Ramos (cell line): Measurements from ENCODE around the gene UNC93A.
"Not testable (repeated sequence)": the region's sequence is repeated elsewhere in the genome, so short reads cannot be mapped to it uniquely, and the experiment has no call there.

Source experiments
- in situ Hi-C: fragments of 300-500 bp; cut with MboI; formaldehyde crosslinking; loops from one replicate; pipeline ENCODE4 v1.14.3; 2022; ENCODE audit warnings: low sequenced_read_pairs; ENCODE audit not compliant: unreplicated experiment

UNC93A gene

DNA sequence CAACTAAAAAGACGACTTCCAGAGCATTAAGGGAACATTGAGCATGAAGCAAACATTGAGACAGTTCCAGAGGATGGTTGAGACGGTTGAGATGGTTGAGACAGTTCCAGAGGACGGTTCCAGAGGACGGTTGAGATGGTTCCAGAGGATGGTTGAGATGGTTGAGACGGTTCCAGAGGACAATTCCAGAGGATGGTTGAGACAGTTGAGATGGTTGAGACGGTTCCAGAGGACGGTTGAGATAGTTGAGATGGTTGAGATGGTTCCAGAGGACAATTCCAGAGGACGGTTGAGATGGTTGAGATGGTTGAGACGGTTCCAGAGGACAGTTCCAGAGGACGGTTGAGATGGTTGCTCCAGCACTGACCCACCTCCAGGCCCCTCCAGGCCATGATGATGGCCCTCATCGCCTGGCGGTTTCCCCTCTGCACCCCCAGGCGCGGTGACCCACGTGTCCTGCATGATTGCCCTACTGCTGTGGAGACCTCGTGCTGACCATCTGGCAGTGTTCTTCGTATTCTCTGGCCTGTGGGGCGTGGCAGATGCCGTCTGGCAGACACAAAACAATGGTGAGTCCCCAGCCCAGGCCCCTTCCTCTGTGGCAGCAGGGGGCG is 16.3 kb downstream of the UNC93A start:
- in situ Hi-C loops = no loop called here

DNA sequence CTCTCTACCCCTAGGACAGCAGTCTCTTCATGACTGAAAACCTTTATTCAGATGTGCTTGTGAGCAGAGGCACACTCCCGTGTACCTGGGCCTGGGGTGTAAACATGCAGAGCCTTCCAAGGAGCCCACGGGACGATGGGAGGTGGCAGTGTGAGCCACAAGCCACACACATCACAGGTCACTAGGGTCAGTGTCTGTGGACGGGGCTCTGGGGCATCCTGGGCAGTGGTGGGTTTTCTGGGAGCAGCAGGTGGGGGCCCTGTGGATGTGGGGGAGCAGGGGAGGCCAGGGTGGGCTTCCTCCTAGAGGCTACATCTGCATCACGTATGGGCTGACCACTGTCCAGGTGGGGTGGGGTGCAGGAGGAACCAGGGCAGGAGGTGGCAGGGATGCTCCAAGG is 17.1 kb downstream of the UNC93A start:
- in situ Hi-C loops = no loop called here

DNA sequence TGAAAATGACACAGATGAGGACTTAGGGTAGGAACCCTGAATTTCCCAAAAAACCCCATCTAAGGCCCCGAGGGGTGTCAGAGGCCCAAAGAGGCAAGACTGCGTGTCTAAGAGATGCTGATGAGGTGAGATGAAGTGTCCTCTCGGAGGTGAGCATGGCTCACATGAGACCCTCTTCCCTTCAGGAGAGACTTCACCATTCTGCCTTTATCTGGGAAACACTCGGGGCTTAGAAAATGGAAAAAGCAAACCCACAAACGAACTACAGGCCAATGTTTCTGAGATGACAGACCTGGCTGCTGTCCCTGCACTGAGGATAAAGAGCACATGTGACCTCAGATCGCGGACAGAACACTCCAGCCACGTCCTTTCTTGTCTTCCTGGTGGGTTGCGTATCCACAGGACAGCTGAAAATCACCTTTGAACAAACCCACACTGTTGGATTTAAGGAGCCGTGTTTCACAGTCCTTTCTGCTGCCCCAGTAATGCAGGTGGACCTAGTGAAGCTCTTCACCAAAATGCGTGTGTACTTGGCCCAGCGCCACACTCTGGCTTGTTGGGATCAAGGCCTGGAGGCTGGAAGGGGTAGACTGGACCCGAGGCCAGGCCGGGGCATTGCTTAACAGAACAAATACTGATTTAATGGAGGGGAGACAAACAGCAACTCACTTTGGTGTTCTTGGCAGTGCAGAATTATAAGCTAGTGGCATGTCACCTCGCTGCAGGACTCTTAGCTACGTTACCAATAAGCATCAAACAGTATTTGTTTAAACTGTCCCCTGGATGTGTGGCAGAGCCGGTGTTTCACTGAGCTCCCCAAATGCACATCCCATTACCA is 18.5 kb downstream of the UNC93A start:
- in situ Hi-C loops = not testable (repeated sequence)

DNA sequence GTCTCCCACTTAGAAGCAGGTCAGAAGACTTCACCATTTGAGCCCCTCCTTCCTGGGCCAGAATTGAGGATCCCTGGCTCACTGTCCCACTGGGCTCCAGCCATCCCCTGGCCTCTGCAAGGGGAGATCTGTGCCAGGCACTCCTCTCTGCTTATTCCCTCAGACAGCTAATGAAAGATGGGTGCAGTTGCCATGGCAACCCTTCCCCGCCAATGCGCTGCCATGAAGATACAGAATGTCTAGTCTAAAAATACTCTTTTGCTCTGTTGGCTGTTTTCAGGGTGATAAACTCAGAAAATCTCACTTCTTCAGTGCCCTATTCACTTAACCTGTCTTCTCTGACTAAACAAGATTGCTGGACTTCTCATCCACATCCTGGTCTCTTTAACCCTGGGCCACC is 20.2 kb downstream of the UNC93A start:
- in situ Hi-C loops = no loop called here

DNA sequence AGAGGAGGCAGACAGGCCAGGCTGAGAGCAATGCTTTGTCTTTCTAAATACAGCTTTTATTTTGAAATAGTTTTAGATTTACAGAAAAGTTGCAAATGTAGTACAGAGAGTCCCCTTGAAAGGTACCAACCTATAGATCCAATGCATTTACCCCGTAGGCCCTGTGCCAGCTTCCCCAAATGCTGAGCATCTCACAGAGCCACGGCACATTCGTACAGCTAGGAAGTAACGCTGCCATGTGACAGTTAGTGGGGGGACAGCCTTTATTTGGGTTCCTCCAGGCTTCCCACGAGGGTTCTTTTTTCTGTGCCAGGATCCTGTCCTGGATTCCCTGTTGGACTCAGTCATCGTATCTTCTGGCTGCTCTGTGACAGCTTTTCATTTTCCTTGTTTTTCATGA is 20.6 kb downstream of the UNC93A start:
- in situ Hi-C loops = not testable (repeated sequence)

DNA sequence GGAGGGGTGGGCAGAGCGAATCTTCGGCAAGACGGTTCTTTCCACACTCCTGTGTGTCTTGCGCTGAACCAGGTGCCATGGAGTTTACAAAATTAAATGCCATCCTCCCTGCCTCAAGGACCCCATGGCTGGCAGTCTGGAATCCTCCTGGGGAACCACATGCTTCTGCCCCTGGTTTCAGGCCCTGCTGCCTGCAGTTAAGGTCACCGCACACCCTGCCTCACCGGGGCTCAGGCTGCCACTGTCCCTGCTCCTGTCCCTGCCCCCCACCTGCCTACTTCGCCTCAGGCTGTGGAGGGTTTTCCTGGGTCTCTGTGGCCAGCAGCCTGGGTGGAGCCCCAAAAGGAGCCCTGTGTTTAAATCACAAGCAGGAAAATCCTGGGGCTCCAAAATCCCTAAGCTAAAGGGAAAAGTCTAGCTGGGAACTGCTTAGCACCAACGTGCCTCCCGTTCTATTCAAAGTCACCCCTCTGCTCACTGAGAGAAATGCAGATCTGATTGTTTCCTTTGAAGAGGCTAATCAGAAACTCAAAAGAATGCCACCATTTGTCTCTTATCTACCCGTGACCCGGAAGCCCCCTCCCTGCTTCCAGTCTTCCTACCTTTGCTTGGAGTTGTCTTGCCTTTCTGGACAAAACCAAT is 23.2 kb downstream of the UNC93A start:
- in situ Hi-C loops = no loop called here

DNA sequence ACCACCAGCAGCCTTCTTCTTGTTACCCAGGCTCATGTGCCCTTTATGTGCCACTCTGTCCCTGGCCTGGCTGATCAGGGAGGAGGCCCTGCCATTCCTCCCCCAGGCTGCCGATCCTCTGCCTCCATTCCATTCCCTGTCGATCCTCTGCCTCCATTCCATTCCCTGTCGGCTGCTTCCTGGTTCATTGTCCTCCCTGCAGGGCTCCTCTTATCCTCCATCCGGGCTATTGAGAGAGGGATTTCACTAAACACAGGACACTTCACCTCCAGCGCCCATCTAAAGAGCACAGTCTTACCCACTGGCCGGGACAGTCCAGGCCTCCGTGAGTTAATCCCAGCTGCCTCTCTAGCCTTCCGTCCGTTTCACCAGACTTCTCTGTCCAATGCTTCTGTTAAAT is 26.1 kb downstream of the UNC93A start:
- in situ Hi-C loops = no loop called here

DNA sequence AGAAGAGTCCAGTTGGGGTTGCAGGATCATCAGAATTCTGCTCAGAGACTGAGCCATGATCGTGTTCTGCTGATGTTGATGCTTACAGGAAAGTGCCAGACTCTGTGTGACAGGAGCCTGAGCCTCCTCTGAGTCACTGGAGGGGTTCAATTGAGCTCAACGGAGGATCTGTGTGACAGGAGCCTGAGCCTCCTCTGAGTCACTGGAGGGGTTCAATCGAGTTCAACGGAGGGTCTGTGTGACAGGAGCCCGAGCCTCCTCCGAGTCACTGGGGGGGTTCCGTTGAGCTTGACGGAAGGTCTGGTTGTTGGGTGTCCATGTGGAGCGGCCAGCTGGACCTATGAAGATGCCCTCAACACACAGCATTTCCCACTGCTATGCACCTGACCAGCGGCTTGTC is 27.2 kb downstream of the UNC93A start:
- in situ Hi-C loops = not testable (repeated sequence)

DNA sequence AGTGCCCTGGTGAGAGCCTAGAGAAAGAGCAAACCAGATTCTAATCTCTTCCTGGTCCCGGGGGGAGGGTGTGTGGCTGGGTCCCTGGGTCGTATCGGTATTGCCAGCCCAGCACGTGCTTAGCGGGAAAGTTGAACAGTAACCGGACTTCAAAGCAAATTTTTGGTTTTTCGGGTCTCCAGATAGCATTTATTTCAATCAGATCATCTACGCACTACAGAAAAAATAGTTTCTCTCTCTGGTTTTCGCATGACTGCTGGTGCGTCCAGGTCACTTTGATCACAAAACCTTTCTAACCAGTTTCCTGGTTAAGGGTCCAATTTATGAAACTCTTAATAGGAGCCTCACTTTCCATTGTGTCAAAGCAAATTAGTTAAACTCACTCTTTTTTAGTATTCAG is 27.7 kb downstream of the UNC93A start:
- in situ Hi-C loops = not testable (repeated sequence)

DNA sequence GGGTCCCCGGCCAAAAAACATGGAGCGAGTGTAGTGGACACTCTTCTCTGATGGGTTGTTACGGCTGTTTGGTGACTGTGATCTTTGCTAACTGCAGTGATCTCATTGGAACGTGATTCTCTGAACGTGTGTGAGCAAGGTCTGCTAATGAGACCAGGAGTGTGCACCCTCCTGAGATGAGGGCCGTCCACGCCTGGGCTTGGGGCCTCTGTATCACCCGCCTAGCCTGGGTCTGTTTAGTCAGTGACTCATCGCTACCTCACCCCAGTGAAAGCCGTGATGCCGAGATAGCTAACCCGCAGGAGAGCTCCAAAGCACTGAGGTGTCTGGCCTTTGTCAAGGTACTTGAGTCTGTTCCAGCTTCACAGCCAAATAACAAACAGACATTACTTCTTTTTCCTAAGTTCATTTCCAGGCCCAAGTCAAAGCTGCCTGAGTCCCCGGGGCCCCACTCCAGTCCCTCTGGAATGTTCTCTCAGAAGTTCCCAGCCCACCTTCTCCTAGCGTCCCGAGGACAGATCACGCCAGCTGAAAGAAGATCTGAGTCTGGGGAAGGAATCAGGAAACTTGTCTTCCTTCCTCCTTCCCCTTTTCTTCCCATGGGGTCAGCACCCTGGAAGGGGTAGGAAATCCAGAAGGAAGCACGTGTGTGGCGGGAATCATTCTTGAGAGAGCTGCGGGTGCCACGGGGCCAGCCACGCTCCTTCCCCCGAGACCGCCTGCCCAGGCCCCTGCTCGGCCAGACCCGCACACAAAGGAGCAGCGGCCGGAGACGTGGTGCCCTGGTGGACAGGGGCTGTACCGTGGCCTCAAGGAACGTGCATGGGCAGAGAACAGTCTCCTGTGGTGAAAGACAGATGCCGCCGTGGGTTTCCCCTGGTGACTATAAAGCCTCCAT is 29.0 kb downstream of the UNC93A start:
- in situ Hi-C loops = not testable (repeated sequence)

DNA sequence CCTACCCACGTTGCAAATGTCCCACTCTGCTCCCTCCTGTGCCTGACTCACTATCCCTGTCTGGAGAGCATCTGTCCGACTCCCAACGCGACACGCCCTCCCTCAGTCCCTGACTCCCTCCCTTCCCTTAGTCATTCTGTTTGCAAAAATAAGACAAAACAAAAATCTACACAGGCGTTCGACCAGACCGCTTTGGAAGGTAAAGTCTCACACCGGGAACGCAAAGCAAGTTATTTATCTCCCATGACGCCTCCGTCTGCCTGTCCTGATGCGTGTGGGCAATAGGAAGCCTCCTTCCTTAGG is 29.6 kb downstream of the UNC93A start:
- in situ Hi-C loops = not testable (repeated sequence)

DNA sequence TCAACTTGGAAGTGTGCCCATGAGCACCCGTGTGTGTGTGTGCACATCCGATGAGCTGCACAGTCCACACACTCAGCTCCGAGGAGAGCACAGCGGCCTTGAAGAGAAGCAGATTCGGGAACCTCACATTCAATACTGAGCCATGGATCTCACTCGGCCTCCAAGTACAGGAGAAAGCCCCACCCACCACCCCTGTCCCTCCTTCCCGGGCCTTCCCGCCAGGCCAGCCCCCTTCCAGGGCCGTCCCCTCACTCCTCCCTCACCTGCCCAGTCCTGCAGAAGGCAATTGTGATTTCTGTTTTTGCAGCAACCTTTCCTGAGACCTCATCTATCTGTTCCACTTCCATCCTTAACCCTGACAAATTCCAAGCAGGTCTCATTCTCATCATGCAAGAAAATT is 30.1 kb downstream of the UNC93A start:
- in situ Hi-C loops = not testable (repeated sequence)

DNA sequence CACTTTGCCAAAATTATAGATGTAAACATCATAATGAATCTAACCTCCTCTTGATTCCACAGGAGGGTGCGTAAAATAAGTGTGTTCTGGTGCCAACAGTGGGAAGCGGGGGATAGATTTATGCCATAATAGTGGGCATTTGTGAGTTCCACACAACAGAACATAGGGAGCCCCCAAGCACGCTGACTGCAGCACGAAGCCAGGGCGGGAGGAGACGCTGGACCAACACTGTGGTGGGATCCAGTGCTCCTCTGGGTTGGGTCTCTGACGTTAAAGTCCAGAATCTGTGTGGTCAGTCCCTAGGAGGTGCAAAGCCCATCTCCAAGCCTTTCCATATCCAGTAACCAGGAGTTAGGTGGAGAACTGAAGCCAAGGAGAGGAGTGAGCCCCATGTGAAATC is 32.0 kb downstream of the UNC93A start:
- in situ Hi-C loops = no loop called here

DNA sequence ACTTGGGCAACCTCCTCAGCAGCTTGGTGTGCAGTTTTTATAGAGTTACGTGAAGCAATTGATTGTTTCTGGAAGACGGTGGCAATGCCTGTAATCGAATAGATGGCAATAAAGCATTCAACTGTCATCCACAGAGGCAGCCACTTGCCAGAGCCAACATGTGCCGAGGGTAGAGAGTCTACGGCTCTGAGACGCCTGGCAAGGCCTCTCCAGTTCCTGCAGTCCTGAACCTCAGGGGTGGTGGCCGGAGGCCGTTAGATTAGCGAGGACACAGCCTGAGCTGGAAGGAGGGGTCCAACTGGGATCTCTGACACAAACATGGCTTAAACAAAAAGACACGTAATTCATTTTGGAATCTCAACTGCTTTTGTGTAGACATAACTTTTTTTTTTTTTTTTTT is 33.0 kb downstream of the UNC93A start:
- in situ Hi-C loops = no loop called here

DNA sequence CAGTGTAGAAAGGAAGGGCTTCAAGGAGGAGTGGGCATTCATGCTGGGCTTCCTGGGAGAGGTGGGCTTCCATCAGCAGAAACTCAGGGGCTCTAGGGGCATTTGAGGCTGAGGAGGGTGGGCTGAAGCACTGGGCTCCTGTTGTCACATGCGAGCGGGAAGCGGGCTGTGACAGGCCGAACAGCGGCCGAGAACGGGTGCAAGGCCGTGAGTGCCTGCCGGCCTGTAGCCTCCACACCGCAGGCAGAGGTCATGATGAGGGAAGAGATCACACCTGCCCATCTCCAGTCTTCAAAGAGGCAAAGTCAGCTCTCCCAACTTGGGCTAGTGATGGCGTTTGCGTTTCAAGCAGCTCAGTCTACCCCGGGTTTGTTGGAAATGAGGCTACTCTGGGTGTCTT is 34.7 kb downstream of the UNC93A start:
- in situ Hi-C loops = no loop called here

DNA sequence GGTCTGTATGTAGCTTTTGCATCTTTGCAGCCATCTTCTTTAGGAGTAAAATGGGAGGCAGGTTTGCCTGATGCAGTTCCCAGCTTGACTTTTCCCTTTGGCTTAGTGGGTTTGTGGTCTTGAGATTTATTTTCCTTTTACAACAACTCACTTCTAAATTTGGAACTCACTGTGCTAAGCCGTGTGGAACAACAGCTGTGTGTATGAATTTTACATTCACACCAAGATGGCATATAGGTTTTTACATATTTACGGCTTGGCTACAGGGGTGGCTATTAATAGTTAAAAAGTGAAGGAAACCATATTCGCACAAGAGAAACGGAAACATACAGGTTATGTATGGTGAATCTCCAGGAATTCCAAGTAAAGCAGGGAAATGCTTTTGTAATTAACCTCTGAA is 36.3 kb downstream of the UNC93A start:
- in situ Hi-C loops = no loop called here

DNA sequence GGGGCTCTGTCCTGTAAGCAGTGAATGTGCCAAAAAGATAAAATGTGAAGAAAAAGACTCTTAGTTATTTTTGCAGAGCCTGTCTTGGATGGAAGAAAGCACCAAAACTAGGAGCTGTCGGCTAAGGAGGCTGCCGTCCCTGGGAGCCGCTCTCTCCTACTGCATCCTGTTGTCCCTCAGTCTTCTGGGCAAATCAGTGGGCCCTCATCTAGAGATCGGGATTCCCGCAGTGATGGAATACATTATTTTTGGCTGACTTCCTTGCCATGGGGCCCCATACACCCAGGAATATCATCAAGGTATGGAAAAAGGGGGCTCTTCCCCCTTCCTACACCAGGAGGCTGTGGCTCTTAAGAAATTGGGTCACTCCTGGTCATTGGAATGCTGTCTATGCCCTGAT is 37.0 kb downstream of the UNC93A start:
- in situ Hi-C loops = no loop called here

DNA sequence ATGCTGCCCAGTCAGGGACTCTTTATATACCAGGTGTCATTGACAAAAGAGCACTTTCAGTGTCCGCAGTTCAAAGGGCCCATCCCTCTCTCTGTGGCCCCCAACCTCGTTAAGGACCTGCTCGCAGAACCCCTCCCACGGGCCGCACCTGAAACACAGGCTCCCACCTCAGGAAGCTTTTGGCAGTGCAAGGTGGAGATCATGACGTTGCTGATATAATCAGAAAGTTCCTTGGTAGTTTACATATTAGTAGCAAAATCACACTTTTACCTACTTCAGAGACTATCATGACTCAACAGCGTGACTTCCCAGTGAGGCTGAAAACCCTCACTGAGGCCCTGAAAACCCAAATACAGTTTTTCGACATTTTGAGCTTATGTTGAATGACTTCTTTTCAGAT is 37.9 kb downstream of the UNC93A start:
- in situ Hi-C loops = no loop called here

DNA sequence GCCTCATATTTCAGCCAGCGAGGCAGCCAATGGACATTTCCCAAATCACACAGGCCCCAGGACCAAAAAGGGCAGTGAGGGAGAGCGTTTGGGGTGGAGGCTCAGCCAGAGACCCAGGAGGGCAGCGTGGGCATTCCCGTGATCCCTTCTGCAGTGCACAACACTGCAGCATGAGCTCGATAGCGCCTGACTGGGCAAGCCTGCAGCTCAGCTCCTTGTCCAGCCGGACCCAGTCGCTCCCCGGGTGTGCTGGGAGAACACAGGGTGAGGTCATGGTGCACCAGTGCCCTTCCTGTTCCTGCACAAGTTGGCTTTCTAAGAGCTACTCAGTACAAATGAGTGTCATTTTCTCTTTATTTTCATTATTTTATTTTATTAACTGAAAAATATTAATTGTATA is 39.6 kb downstream of the UNC93A start:
- in situ Hi-C loops = no loop called here

DNA sequence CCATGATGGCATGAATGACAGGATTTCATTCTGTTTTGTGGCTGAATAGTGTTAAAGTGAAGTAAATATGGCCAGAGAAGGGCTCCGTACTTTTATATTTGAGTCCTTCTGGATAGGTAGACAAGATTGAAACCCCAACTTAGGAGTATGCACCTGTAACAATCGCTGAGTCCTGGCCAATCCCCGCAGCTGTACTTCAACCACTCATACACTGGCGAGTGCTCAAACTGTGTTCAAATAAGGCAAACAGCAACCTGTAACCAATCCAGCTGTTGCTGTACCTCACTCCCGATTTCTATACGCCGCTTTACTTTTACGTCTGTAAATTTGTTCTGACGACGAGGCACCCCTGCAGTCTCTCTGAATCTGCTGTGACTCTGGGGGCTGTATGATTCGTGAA is 40.5 kb downstream of the UNC93A start:
- in situ Hi-C loops = no loop called here
